CD4-positive, alpha-beta T cell treated with Interferon gamma for 1 hour (primary cell): ENCODE data around the gene PKNOX2.

ENCODE experiments used
- DNase-seq: peaks from one replicate; pipeline ENCODE4 v3.0.0-alpha.2; 2020

Gene PKNOX2

DNA sequence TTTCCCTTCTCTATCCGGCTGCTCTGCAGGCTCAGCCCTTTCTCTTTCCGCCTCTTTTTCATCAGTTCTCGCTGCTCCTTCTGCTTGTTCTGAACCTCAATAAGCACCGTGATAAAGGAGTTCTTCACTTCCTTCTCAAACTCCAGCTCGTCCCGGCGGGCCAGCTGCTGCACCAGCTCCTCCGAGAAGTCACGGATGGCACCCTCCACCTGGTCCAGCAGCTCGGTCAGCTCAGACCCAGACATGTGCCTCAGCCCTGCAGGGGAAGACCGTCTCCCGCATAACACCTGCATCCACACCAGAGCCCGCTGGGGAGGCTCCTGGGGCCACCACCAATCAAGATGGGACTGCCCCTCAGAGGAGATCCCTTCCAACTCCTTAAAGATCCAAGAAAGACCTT is 291.3 kb downstream of the PKNOX2 start:
- no peak for DNase-seq

GRCh38 chr11:125457814-125458343 is 293.3 kb downstream of the PKNOX2 start:
- DNase-seq: no peak

- DNase-seq: no peak
Measured at GRCh38 chr11:125460275-125460674, 295.7 kb downstream of the PKNOX2 start.

DNA sequence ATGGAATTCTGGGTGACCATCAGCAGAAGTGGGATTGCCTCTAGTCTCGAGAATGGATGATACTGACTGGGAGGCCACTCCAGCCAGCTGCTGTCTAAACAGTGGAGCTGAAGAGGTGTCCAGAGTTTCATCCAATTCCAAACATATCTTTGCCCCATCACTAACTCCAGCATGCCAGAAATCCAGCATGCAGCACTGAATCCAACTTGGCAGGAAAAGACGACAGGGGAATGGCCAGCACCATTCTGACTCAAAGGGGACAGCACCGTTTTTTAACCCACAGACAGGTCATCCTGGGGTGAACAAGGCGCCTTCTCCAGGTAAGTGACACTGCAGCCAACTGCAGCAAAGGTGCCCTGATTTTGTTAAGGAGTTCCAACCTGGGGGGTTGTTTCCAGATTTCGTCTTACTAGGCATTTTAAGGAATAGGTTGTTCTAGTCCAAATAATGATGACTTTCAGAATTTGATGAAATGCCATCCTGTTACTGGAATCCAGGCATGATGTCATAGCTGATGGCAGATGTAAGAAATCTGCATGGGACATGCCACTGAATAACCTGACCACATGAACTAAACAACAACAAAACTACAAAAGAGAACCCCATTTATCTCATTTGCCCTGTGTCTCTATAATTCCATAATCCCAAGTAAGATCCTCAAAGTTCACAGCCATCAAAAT is 299.2 kb downstream of the PKNOX2 start:
- no peak for DNase-seq

- no peak for DNase-seq
Measured at GRCh38 chr11:125464270-125464662, 299.7 kb downstream of the PKNOX2 start.

- no peak for DNase-seq
Measured at GRCh38 chr11:125464666-125465065, 300.1 kb downstream of the PKNOX2 start.

DNA sequence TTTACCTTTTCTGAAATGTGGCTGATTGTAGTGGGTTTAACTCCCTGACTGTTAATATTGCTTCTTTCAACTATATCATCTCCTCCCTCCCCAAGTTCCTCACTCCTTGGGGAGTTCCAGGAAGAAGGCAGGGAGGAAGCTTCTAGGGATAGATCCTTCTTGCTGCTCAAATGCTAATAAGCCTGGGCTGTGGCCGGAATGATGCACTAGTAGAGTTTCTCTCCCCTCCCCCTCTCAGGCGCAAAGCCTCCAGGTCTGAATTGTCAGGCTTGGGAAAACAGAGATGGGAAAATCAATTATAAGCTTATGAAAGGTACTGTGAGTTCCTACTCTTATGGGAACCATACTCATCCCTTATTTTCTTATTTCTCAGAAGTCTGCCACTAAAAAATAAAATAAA is 300.7 kb downstream of the PKNOX2 start:
- DNase-seq: no peak

DNA sequence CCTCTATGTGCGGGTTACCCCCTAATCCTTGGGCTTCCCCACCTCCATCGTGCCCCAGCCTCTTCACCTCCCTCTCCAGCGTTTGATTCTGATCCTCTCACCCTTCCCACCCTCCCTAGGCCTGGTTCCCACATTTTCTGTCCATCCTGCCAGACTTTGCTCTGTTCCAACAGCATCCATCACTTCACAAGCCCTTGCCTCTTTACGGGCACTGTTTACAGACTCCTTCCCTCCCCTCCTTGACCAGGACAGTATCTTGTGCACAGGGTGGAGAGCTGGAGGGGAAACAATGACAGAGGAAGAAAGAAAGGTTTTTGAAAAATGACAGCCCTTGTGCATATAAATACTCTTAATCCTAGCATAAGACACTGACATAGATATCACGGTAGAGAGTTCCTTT is 301.1 kb downstream of the PKNOX2 start:
- DNase-seq: no peak

- DNase-seq: no peak
Measured at GRCh38 chr11:125468025-125468424, 303.5 kb downstream of the PKNOX2 start.

DNA sequence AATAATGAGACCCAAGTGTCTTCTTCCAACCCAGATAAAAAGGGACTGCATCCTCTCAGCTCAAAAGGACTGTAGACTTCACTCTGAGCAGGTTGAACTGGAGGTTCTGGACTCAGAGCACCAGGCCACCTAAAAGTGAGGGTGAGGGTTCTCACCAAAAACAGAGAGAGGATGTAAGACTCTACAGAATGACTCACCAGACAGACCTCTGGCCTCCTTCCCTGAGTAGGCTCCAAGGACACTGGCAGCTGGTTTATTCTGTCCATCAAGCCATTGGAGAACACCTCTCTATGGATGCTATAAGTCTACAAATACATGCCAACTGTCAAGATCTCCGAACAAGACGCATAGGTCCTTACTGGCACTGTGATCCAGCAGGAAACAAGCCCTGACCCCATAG is 304.3 kb downstream of the PKNOX2 start:
- DNase-seq: no peak

DNA sequence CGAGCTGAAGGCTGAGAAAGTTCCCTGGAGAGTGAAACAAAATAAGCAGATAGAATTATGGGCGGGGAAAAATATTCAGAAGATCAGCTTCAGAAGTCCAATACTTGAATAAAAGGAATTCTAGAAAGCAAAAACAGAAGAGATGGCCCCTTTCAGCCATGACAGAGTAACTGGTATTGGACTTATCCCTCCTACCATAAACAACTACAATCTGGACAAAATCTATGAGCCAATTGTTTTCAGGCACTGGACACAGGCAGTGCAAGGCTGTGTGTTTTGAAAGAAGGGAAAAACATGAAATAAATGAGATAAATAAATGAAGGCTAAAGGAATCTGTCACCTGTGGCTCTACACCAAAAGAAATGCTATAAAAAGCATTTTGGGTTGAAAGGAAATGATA is 305.8 kb downstream of the PKNOX2 start:
- no peak for DNase-seq

- no peak for DNase-seq
Measured at GRCh38 chr11:125476721-125477120, 312.2 kb downstream of the PKNOX2 start.

- no peak for DNase-seq
Measured at GRCh38 chr11:125479137-125479536, 314.6 kb downstream of the PKNOX2 start.

DNA sequence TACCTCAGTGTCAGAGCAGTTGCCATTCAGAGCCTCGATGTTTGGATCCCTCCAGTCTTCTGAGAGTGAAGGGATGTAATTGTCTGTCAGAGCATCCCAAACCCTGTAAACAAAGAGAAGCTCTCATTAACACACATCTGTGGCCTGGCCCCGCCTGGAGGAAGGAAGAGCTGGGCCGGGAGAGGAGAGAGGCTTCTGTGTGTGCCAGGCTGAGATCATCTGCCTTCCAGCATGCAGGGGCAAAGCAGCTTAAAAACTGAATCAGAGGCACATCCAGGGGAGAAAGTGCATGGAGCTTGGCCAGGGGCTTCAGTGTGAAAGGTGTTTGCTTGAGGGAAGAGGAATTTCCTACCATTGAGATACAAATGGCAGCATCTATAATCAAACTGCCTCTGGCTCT is 317.0 kb downstream of the PKNOX2 start:
- no peak for DNase-seq
